ENCODE data around the gene PGP.

PGP gene

DNA sequence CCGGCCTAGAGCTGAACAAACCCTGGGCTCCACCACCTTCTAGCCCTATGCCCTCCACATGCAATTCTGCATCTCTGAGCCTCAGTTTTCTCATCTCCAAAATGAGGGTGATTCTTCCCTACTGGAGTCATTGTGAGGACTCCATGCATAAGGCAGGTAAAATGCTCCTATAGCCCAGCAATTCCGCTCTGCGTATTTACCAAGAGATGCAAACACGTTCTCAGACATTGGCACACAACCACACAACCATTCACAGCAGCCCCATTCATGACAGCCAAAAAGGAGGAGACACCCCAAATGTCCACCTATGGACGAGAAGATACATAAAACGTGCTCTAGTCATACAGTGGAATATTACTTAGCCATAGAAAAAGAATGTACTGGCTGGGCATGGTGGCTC lies 14.3 kb downstream of the PGP start:
- DNase-seq (ENCODE audit: low read depth, low spot score): no peak

DNA sequence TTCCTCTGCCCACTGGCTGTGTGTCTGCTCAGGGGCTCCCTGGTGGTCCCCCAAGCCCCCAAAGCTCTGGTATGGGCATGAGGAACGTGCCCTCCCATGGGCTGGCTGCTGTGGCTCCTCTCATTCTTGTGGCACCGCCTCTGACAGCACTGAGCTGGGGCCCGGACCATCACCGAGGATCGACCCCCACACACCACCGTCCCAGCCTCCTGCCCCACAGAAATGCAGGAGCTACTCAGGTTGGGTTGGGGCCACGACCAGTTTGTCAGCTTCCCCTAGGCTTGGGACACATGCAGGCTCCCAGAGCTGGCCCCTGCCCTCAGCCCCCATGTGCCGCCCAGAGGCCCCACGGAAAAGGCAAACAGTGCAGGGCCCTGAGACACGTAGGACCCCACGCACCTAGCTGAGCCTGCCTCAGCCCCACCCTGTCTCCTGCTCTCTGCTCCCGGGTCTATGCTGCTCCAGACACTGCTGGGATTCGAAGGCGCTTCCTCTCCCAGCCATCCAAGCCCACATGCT lies 15.0 kb downstream of the PGP start:
- DNase-seq (ENCODE audit: low read depth, low spot score): no peak

DNA sequence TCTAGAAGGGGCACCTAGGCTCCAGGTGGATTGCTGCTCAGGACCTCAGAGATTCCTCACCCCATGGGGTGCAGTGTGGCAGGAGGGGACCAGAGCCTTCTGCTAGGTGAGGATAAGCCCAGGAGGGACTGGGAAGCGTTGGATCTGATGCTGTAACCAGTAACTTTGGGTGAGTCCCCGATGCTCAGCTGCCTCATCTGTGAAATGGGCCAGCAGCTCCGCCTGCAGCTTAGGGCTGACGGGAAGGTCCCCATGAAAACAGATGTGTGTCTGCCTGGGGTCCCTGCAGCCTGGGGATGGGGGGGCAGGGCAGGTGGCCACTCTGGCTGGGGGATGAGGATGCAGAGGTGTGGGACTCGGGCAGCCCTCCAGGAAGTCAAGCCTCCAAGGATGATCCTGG lies 15.5 kb downstream of the PGP start:
- no peak for DNase-seq (ENCODE audit: low read depth, low spot score)

DNA sequence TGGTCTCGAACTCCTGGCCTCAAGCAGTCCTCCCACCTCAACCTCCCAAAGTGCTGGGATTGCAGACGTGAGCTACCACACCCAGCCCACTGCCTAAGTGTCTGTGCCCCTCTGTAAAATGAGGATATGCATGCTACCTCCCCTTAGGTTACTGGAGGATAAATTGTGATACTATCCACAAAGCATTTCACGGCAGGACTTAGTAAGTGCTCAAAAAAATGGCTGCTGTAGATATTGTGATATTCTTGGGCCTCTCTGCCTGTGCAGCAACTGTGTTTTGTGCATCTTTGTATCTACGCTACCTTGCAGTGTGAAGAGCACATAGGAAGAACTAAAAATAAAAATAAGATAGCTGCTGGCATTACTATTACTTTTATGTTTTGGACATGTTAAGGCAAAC lies 16.4 kb downstream of the PGP start:
- no peak for DNase-seq (ENCODE audit: low read depth, low spot score)

DNA sequence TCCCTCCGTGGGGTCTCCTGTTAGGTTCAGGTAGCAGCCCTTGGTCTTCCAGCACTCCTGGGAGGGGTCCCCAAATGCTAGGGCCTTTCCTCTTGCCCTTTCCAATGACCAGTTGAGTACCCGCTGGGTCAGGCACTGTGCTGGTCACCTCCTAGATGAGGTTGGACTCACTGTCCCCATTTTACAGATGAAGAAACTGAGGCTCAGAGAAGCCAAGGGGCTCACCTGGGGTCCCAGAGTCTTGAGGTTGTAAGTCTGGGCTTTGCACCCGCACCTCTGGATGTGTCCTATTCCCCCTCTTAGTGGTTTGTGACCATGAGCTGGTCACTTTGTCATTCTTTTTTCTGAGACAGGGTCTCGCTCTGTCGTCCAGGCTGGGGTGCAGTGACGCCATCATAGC lies 16.9 kb downstream of the PGP start:
- DNase-seq (ENCODE audit: low read depth, low spot score): no peak

DNA sequence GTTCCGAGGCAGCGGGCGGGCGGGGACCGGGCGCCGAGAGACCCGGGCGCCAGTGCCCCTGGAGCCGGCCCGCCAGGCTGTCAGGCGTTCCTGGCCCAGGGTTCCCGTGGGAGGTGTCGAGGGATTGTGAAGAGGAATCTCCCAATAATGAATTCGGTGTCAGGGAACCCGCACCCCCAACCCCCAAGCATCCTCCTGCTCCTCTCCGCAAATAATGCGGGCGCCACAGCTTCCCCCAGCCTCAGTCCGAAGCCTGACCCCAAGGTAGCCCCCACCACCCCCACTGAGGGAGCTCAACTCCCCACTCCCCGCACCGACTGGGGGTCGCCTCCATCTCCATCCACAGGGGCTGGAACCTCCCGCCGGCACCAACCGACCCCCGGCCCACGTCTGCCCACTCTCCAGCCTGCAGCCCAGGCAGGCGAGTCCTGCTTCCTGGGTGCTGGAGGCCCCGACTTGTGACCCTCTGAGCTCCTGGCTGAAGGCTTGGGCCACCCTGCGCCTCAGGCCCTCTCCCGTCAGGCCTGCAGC lies 17.6 kb downstream of the PGP start:
- no peak for DNase-seq (ENCODE audit: low read depth, low spot score)

DNA sequence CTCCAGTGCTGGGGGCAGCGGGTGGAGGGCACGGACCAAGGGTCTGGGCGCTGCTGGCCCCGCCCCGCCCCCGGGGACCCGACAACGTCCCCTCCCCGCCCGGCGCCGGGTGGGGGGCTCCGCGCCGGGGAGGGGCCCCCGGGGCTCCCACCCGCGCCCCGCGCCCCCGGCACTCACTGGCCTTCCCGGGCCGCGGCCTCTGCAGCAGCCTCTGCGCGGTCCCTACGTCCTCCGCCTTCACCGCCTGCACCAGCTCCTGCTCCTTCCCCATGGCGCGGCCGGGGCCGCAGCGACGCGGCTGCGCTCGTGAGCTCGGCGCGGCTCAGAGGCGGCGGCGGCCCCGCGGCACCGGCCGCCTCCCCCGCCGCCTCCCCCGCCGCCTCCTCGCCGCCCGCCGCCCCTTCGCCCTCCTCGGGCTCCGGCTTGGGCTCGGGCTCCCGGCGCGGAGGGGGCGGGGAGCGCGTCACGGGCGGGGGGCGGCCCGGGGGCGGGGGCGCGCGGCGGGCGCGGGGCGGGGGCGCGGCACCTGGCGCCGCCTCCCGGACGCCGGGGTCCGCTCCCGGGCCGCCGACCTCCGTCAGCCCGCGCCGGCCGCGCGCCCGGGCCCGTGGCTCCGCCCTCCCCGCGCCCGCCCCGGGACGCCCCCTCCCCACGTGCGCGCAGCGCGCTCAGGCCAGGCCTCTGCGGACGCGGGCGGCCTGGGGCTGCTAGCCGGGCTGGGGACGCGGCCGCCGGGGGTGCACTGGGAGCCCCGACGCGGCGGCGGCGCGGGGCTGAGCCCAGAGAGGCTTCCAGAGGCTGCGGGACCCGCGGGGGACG lies 18.3 kb downstream of the PGP start, which contains the start of gene CASKIN1:
CASKIN1 (minus strand) TSS at position 444 of the 819 bp plus-strand sequence; CDS start at position 271, 173 bp downstream.
- no peak for DNase-seq (ENCODE audit: low read depth, low spot score)

DNA sequence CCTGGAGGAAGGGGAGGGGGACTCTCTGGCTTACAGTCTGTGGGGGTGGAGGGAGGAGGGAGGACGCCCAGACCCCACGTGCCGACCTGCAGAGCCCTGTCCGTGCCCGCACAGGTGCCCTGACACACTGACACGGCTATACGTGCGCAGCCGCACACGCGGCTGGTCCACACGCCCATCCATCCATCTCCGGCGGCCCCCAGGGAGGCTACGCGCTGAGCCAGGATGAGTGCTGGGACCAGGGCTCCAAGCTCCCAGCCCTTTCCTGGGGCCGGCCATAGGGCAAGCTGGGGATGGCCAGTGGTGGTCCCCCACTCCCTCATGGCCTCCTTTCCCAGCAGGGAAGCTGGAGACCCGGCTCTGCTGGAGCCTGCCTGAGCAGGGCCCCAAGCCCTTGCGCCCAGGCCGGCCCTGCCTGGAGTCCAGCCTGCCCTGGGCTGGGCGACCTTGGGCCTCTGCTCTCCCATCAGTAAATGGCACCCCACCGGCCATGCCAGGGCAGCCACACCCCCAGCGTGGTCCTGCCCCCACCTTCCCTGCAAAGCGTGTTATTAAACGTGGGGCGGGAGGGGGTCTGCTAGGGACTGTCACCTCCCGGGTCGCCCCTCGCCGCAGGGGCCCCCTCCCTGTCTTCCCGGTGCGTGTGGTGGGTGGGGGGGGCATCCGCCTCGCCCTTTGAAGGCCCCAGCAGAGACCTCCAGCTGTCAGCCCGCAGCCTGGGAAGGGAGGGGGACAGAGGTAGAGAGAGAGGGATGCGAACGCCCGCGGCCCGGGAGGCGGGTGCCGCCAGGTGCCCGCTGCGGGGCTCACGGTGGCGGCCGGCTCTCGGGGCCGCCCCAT lies 19.1 kb downstream of the PGP start:
- no peak for DNase-seq (ENCODE audit: low read depth, low spot score)

DNA sequence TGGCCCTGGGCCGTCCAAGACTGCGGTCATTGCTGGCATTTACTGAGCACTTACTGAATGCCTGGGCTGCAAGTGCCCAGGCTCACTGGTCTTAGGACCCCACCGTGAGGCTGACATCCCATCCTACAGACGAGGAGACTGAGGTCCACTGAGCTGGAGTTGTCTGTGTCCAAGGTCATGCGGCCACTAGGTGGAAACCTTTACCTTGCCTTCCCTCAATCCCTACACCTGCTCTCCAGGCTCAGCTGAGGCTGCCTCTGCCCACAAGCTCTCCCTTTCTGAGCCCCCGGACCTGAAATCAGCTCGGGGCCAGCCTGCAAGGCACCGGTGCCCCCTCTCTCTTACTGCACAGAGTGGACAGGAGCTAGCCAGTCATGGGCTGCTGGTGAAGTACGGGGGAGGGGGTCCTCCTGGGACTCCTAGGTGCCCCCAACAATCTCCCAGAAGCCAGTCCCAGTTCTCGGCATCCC lies 19.8 kb downstream of the PGP start:
- no peak for DNase-seq (ENCODE audit: low read depth, low spot score)

DNA sequence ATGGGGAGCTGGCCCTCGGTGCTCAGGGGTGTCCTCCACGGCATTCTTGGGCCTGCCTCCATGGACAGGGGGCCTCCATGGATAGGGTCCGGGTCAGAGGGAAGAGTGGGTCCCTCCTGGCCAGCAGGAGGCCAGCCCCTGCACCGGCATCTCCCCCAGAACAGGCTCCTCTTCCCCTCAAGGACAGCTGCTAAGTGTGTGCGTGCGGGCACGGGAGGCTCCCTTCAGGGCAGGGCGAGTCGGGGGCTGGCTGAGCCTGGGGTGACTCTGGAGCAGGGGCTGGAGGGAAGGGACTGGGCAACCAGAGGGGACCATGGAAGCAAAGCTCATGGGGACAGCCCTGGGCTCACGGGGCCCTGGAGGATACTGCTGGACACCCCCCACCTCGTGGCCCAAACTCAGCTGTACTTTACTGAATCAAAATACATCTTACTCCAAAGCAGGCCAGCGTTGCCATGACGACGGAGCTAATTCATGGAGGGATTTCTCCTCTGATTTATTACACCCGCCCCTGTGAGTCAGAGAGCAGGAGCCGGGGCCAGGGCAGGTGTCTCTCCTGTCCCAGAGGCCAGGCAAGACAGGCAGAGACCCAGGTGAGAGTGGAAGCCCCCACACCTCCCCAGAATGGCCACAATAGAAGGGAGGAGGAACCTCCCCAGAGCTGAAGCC lies 20.3 kb downstream of the PGP start:
- no peak for DNase-seq (ENCODE audit: low read depth, low spot score)

DNA sequence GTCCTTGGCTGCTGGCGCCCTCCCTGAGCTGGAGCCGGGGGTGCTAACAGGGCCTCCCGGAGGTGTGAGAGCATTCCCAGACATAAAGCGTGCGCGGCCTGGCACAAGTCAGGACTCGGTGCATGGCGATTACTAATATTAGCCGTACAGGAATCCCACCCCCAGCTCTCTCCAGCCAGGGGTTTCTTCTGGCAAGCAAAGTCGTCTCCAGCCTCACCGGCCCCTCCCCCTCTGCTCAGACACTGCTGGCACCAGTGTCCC lies 23.3 kb downstream of the PGP start:
- DNase-seq (ENCODE audit: low read depth, low spot score): no peak

DNA sequence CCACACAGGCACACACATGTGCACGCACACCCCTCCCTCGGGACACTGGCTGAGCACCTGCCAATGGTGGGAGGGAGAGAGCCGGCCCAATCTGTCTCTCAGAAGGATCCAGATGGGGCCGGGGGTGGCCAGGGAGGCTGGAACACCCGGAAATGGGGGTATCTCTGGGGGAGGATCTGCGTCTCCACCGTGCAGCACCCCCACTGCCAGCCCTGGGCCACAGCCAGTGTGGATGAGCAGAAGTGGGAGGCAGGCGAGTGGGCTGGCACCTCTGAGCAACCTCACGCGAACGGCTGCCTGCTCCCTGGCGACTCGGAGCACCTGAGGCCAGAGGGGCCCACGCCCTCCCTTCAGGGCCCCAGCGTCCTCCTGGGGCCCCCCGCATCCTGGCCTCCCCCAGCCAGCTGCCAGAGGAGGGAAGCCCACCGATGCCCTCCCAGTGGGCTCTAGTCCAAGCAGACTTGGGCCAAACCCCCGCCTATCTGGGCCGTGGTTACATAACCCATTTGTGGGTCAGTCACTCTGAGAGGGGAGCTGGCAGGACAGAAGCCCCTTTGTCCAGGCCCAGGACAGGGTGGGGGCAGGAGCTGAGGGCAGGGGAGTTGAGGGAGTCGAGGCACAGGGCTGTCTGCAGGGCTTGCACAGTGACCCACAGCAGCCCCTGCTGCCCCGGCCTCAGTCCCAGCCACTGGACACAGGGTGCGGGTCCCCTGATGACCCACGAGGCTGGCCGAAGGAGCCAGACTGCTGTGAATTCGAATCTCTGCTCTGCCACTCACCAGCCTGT lies 23.8 kb downstream of the PGP start:
- DNase-seq (ENCODE audit: low read depth, low spot score): no peak

DNA sequence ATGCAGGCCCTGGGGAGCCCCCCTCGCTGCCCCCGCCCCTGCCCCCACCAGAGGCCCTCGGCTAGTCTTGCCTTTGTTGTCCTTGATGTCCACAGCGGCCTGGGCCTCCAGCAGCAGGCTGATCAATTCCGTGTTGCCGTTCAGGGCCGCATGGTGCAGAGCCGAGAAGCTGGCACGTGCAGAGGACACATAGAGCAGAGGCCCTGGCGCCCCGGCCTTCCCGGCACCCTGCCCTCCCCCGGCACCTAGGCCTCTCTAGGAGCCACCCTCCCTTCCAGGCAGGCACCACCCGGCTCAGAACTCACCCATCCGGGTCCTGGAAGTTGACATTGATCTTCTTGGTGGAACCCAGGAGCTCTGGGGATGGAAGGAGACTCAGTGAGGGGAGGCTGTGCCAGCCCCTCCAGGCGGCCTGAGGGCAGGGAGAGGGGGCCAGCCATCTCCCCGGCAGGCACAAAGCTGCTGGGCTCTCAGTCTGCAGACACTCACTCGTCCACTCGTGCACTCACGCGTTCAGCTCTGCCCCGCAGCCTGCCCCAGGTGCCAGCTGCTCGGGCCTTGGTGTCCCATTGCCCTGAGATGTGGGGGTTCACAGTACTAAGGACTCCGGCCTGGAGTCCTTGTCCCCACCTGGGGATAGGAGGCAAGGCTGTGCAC lies 24.5 kb downstream of the PGP start:
- DNase-seq (ENCODE audit: low read depth, low spot score): no peak

DNA sequence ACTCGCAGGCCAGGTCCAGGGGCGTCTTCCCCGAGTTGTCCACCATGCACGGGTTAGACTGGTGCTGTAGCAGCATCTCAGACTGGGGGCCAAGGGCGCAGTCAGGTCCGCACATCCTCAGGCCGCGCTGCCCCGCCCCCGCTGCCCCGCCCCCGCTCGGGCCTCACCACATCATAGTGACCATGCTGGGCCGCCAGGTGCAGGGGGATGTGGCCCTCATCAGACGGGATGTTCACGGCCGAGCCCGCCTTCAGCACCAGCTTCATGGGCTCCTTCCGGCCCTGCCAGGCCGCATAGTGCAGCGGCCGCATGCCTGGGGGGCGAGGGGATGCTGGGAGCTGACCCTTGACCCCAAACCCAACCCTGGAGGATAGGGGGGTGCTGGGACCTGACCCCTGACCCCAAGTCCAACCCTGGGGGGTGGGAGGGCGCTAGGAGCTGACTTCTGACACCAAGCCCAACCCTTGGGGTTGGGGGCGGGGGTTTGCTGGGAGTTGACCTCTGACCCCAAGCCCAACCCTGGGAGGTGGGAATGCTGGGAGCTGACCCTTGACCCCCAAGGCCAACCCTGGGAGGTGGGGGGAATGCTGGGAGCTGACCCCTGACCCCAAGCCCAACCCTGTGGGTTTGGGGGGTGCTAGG lies 25.3 kb downstream of the PGP start:
- DNase-seq (ENCODE audit: low read depth, low spot score): no peak

DNA sequence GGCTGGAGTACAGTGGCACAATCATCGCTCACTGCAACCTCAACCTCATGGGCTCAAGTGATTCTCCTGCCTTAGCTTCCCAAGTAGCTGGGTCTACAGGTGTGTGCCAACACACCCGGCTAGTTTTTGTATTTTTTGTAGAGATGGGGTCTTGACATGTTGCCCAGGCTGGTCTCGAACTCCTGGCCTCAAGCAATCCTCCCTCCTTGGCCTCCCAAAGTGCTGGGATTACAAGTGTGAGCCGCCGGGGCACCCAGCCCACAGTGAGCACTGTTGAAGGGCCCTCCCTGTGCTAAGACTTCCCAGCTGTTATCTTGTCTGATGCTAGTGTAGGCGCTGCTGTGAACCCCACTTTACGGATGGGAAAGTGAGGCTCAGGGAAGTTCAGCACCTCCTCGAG lies 26.2 kb downstream of the PGP start:
- DNase-seq (ENCODE audit: low read depth, low spot score): no peak

DNA sequence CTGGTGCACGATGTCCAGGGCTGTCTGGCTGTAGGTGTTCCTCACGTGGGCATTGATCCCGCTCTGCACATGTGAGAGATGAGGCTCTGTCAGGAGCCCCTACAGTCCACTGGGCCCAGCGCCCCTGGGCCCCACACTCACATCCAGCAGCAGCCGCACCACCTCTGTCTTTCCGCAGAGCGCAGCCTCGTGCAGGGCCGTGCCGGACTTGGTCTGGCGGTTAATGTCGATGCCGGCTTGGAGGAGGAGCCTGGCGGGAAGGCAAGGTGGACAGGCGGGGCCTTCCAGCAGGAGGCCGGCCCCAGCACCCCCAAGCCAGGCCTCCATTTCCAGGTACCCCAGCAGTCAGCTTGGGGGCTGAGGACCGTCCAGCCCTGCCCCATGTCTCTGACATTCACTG lies 27.4 kb downstream of the PGP start:
- DNase-seq (ENCODE audit: low read depth, low spot score): no peak

DNA sequence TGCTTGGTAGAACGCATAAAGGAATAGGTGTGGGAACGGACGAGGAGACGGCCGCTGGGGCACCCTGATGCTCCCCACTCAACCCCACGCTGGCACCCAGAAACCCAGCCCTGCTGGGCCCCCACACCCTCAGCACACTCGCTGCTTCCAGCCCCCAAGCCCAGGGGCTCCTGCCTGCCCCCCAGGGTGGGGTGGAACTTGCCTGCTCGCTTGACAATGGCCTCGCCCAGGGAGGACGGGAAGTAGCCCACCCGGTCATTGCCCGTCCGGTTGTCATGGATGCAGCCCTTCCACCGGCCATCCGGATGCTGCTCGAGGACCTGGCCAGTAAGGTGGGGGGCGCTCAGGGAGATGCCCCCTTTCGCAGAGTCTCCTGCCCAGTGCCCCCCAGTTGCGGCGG lies 28.1 kb downstream of the PGP start:
- no peak for DNase-seq (ENCODE audit: low read depth, low spot score)

DNA sequence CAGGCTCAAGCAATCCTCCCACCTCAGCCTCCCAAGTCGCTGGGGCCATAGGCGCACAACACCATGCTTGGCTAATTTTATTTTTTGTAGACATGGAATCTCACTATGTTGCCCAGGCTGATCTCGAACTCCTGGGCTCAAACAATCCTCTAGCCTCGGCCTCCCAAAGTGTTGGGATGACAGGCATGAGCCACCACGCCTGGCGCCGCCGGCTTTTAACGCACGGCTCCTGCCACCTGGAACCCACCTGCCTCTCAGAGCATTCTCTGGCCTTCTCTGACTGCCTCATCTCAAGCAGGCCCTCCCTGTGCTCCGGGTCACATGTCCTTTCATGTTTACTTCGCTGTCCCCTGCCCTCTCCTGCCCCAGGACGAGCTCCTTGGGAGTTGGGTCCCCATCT lies 28.6 kb downstream of the PGP start:
- DNase-seq (ENCODE audit: low read depth, low spot score): no peak

DNA sequence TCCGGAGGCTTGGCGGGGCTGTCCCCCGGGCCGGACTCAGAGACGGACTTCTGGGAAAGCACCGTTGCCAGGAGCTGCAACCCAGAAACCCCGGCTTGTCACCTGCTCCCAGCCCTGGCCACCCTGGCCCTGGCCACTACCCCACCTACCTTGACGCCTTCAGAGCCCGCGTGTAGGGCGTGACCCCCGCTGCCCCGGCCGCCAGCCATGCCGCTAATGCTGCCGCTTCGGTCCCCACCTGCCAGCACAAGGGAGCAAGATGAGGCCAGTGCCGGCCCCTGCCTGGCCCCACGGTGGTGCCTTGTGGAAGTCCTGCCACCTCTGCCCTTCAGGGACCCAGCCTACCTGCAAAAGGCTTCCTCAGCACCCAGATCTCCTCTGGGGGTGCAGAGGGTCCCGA lies 29.7 kb downstream of the PGP start:
- no peak for DNase-seq (ENCODE audit: low read depth, low spot score)

DNA sequence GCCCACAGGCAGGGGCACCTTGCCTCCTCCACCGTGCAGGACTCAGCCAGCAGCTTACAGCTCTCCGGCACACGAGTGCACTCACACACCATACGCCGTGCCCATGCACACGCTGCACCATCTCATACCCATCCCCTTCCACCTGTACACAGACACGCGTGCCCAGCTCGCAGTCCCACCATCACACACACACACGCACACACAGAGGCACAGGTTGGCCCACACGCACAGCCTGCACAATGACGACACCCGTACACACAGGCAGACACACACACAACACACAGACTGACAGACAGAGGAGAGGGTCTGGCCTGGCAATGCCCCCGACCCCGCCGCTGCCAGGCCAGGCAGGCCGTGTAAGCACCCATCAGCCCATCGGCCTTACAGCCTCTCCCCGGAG lies 30.3 kb downstream of the PGP start:
- no peak for DNase-seq (ENCODE audit: low read depth, low spot score)
